Measurements from ENCODE around the gene PKP1. TPM values are rescaled to one million over a fixed set of nuclear protein-coding genes. Genes with fewer than 3 reads are reported as not detected.

The PKP1 gene
- polyA plus RNA-seq, 3 donors: not detected

- DNase-seq: no peak
- H3K4me1 ChIP-seq (ENCODE audit: control insufficient read depth in 1 of 2, insufficient read depth in 2 of 2, low read length in 2 of 2): no peaks in the 10 kb centered on the region
- 95% methylated on average over 8 of the region's 10 CpGs for WGBS (ENCODE audit: insufficient coverage)
- H3K27me3 ChIP-seq (ENCODE audit: control insufficient read depth in 2 of 2, insufficient read depth in 2 of 2, low read length in 2 of 2): no peaks in the 10 kb centered on the region
- intact Hi-C loops (cut with micrococcal nuclease): no loop called here
- H3K27ac Mint-ChIP-seq: peak overlapping the region in 1 of 7 donors; percentile 22
- no peaks in the 10 kb centered on the region for H3K79me2 ChIP-seq (ENCODE audit: insufficient read depth, low read length)
- H3K9me3 Mint-ChIP-seq: no peaks in the 10 kb centered on the region
- peaks cover 4 to 6% (median 5%) of the 10 kb centered on the region in 3 donors for H3K27me3 Mint-ChIP-seq (ENCODE audit: low read depth in 3 of 3)
- no peaks in the 10 kb centered on the region for H4K20me1 ChIP-seq (ENCODE audit: insufficient read depth, low read length)
- no peak overlapping the region for H3K4me3 ChIP-seq (replicated peaks in 1 of 3; ENCODE audit: low read depth in 2 of 3, low read length in 3 of 3)
- no peak overlapping the region for H3K9ac ChIP-seq (ENCODE audit: insufficient read depth, low read length, poor library complexity, severe bottlenecking)
- no peak overlapping the region for H3K4me2 ChIP-seq (replicated peaks; ENCODE audit: extremely low read depth, low read length, poor library complexity, severe bottlenecking)
- no peak overlapping the region for H2AFZ ChIP-seq (ENCODE audit: insufficient read depth, low read depth, low read length, poor library complexity, severe bottlenecking)
- H3K4me3 Mint-ChIP-seq: no peak overlapping the region
- H3K9me3 ChIP-seq (replicated peaks in 1 of 2; ENCODE audit: control insufficient read depth in 1 of 2, insufficient read depth in 1 of 2, low read length in 2 of 2): no peaks in the 10 kb centered on the region
- H3K36me3 Mint-ChIP-seq: no peaks in the 10 kb centered on the region
- H3K4me1 Mint-ChIP-seq: no peaks in the 10 kb centered on the region
- no peaks in the 10 kb centered on the region for H3K36me3 ChIP-seq (replicated peaks in 1 of 2; ENCODE audit: control insufficient read depth in 1 of 2, insufficient read depth in 2 of 2, low read length in 2 of 2)
- no peak for TF ChIP-seq CTCF (IDR thresholded peaks at IDR 0.05)
- no peak overlapping the region for H3K27ac ChIP-seq (ENCODE audit: low read depth in 1 of 2, low read length in 2 of 2)
Measured at GRCh38 chr1:201332616-201333335, 49.5 kb downstream of the PKP1 start.

- TF ChIP-seq CTCF (IDR thresholded peaks at IDR 0.05): no peak
- no peak overlapping the region for H3K4me3 Mint-ChIP-seq
- Histone ChIP-seq H4K20me1 (ENCODE audit: insufficient read depth, low read length) (no peaks in the 10 kb centered on the region), H3K9ac (ENCODE audit: insufficient read depth, low read length, poor library complexity, severe bottlenecking) (no peak overlapping the region), H3K4me1 (ENCODE audit: control insufficient read depth in 1 of 2, insufficient read depth in 2 of 2, low read length in 2 of 2) (no peaks in the 10 kb centered on the region), H3K4me3 (replicated peaks in 1 of 3; ENCODE audit: low read depth in 2 of 3, low read length in 3 of 3) (no peak overlapping the region), H3K9me3 (replicated peaks in 1 of 2; ENCODE audit: control insufficient read depth in 1 of 2, insufficient read depth in 1 of 2, low read length in 2 of 2) (no peaks in the 10 kb centered on the region), H3K4me2 (replicated peaks; ENCODE audit: extremely low read depth, low read length, poor library complexity, severe bottlenecking) (no peak overlapping the region), H3K79me2 (ENCODE audit: insufficient read depth, low read length) (no peaks in the 10 kb centered on the region), H3K36me3 (replicated peaks in 1 of 2; ENCODE audit: control insufficient read depth in 1 of 2, insufficient read depth in 2 of 2, low read length in 2 of 2) (no peaks in the 10 kb centered on the region), H3K27me3 (ENCODE audit: control insufficient read depth in 2 of 2, insufficient read depth in 2 of 2, low read length in 2 of 2) (no peaks in the 10 kb centered on the region), H3K27ac (ENCODE audit: low read depth in 1 of 2, low read length in 2 of 2) (no peak overlapping the region), H2AFZ (ENCODE audit: insufficient read depth, low read depth, low read length, poor library complexity, severe bottlenecking) (no peak overlapping the region)
- peaks cover 0 to 1% (median 0%) of the 10 kb centered on the region in 7 donors for H3K9me3 Mint-ChIP-seq
- DNase-seq: no peak
- H3K36me3 Mint-ChIP-seq: no peaks in the 10 kb centered on the region
- no peak overlapping the region for H3K27ac Mint-ChIP-seq
- H3K27me3 Mint-ChIP-seq (ENCODE audit: low read depth in 3 of 3): peaks cover 1 to 6% (median 6%) of the 10 kb centered on the region in 3 donors
- intact Hi-C loops (cut with micrococcal nuclease): no loop called here
- H3K4me1 Mint-ChIP-seq: no peaks in the 10 kb centered on the region
- 70% methylated on average over 2 of the region's 11 CpGs for WGBS (ENCODE audit: insufficient coverage)
Measured at GRCh38 chr1:201334325-201335173, 51.2 kb downstream of the PKP1 start.

All from CD14-positive monocyte (primary cell).